K562 (cell line): ENCODE results near the gene DGKK. TPM values are rescaled to one million over a fixed set of nuclear protein-coding genes. Genes with fewer than 3 reads are reported as not detected.

Source experiments
- BACH1 ChIP-seq: fragments of 200-800 bp; sonication (Bioruptor generic); IDR thresholded peaks from 2 replicates; pipeline ENCODE4 v1.6.1; 2016; ENCODE audit warnings: missing genetic modification characterization, missing compliant biosample characterization
- BRCA1 ChIP-seq, 2 experiments: fragments of 450-650 bp in 1 of 2; sonication (generic) in 1 of 2; formaldehyde crosslinking in 1 of 2; IDR thresholded peaks; 2 replicates each; pipeline versions ENCODE4 v1.5.0 to v1.6.1; 2017 to 2020; ENCODE audit warnings: mild to moderate bottlenecking in 1 of 2, missing genetic modification reagents in 1 of 2
- CHD4 ChIP-seq: fragments of 200-600 bp; sonication (generic); IDR thresholded peaks from 3 replicates; pipeline ENCODE4 v1.6.1; 2012; ENCODE audit warnings: low read depth, mild to moderate bottlenecking, mixed read lengths, low read length, inconsistent platforms; ENCODE audit not compliant: insufficient read depth, insufficient replicate concordance, poor library complexity, severe bottlenecking
- FOXA1 ChIP-seq: fragments of 450-650 bp; IDR thresholded peaks from 2 replicates; pipeline ENCODE4 v1.6.1; 2016; ENCODE audit warnings: mild to moderate bottlenecking, borderline replicate concordance
- NRF1 ChIP-seq, 2 experiments: fragments of 450-650 bp; IDR thresholded peaks in 1 of 2; conservative IDR thresholded peaks in 1 of 2; 2 replicates each; pipeline ENCODE4 v1.6.1; 2014; ENCODE audit warnings: mild to moderate bottlenecking in 2 of 2
- RBBP5 ChIP-seq: fragments of 200-600 bp; sonication (generic); IDR thresholded peaks from 2 replicates; pipeline ENCODE4 v1.6.1; 2012; ENCODE audit warnings: borderline replicate concordance, mild to moderate bottlenecking, low read length, control low read depth, inconsistent platforms; ENCODE audit not compliant: insufficient read depth, poor library complexity, severe bottlenecking
- WHSC1 ChIP-seq: IDR thresholded peaks from one replicate; pipeline ENCODE4 v1.6.1; 2012; ENCODE audit warnings: low read length, control low read depth, inconsistent platforms
- polyA plus RNA-seq, 8 experiments: library from polyadenylated mRNA; depleted of rRNA in 4 of 8; stranded (reverse) in 5 of 8; unstranded in 3 of 8; fragments of >200 nt; fragmentation: Nextera tagmentation in 2 of 8; fragmentation: Illumina TruSeq in 1 of 8; extraction: Ambion mirVana in 2 of 8; extraction: Trizol in 1 of 8; gene quantifications; 2 replicates each; pipeline versions ENCODE4 v1.2.1 to v1.2.3, GENCODE V29; 2011 to 2014; ENCODE audit warnings: inconsistent platforms in 1 of 8, missing spikeins in 1 of 8
- total RNA-seq, 7 experiments: library from RNA; depleted of rRNA in 6 of 7; stranded (reverse); fragments of >200 nt in 6 of 7; fragmentation: Illumina TruSeq in 2 of 7; extraction: Trizol in 2 of 7; gene quantifications; 2 replicates each; pipeline versions ENCODE4 v1.2.1 to v1.2.3, GENCODE V29; 2011 to 2021; ENCODE audit warnings: low replicate concordance in 1 of 7
- TF ChIP-seq, protein P1 (sequence below): fragments of 450-650 bp; IDR thresholded peaks from 2 replicates; pipeline ENCODE4 v1.6.1; 2016; ENCODE audit warnings: mild to moderate bottlenecking, moderate library complexity

DGKK gene
- total and polyA plus RNA-seq, 9 of the 15 experiments (the other 6 are each of a cell fraction or from before 2014, with no cell fraction given): not detected

DNA sequence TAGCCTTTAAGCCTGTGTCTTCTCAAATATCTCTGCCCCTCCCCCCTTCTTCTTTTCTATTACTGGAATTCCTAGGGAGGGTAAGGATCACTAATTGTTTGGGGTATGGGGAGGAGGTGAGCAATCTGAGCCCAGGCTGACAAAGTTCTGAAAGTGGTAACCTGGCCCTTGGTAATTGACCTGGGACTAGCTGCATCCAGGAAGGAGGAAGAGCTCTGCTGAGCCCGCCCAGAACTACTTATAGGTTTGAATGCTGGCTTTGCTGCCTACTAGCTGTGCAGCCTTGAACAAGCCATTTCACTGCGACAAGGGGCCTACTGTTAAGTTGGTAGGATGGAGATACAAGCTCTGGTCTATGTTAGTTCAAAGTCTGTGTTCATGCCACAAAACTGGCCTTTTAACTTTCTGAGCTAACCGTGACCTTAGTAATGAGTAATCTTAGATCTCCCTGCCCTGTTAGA lies 37.8 kb downstream of the DGKK start (continued):
- TF ChIP-seq NRF1 (conservative IDR thresholded peaks at IDR 0.05 in 1 of 2, IDR thresholded peaks at IDR 0.05 in 1 of 2) (no peak), FOXA1 (no peak), CHD4 (no peak), BRCA1 (IDR thresholded peaks at IDR 0.05) (no peak), BRCA1 (CRISPR knock-in tag; IDR thresholded peaks at IDR 0.05) (no peak), RBBP5 (no peak), BACH1 (tag) (no peak), WHSC1 (no peak)
- TF ChIP-seq, protein P1, sequence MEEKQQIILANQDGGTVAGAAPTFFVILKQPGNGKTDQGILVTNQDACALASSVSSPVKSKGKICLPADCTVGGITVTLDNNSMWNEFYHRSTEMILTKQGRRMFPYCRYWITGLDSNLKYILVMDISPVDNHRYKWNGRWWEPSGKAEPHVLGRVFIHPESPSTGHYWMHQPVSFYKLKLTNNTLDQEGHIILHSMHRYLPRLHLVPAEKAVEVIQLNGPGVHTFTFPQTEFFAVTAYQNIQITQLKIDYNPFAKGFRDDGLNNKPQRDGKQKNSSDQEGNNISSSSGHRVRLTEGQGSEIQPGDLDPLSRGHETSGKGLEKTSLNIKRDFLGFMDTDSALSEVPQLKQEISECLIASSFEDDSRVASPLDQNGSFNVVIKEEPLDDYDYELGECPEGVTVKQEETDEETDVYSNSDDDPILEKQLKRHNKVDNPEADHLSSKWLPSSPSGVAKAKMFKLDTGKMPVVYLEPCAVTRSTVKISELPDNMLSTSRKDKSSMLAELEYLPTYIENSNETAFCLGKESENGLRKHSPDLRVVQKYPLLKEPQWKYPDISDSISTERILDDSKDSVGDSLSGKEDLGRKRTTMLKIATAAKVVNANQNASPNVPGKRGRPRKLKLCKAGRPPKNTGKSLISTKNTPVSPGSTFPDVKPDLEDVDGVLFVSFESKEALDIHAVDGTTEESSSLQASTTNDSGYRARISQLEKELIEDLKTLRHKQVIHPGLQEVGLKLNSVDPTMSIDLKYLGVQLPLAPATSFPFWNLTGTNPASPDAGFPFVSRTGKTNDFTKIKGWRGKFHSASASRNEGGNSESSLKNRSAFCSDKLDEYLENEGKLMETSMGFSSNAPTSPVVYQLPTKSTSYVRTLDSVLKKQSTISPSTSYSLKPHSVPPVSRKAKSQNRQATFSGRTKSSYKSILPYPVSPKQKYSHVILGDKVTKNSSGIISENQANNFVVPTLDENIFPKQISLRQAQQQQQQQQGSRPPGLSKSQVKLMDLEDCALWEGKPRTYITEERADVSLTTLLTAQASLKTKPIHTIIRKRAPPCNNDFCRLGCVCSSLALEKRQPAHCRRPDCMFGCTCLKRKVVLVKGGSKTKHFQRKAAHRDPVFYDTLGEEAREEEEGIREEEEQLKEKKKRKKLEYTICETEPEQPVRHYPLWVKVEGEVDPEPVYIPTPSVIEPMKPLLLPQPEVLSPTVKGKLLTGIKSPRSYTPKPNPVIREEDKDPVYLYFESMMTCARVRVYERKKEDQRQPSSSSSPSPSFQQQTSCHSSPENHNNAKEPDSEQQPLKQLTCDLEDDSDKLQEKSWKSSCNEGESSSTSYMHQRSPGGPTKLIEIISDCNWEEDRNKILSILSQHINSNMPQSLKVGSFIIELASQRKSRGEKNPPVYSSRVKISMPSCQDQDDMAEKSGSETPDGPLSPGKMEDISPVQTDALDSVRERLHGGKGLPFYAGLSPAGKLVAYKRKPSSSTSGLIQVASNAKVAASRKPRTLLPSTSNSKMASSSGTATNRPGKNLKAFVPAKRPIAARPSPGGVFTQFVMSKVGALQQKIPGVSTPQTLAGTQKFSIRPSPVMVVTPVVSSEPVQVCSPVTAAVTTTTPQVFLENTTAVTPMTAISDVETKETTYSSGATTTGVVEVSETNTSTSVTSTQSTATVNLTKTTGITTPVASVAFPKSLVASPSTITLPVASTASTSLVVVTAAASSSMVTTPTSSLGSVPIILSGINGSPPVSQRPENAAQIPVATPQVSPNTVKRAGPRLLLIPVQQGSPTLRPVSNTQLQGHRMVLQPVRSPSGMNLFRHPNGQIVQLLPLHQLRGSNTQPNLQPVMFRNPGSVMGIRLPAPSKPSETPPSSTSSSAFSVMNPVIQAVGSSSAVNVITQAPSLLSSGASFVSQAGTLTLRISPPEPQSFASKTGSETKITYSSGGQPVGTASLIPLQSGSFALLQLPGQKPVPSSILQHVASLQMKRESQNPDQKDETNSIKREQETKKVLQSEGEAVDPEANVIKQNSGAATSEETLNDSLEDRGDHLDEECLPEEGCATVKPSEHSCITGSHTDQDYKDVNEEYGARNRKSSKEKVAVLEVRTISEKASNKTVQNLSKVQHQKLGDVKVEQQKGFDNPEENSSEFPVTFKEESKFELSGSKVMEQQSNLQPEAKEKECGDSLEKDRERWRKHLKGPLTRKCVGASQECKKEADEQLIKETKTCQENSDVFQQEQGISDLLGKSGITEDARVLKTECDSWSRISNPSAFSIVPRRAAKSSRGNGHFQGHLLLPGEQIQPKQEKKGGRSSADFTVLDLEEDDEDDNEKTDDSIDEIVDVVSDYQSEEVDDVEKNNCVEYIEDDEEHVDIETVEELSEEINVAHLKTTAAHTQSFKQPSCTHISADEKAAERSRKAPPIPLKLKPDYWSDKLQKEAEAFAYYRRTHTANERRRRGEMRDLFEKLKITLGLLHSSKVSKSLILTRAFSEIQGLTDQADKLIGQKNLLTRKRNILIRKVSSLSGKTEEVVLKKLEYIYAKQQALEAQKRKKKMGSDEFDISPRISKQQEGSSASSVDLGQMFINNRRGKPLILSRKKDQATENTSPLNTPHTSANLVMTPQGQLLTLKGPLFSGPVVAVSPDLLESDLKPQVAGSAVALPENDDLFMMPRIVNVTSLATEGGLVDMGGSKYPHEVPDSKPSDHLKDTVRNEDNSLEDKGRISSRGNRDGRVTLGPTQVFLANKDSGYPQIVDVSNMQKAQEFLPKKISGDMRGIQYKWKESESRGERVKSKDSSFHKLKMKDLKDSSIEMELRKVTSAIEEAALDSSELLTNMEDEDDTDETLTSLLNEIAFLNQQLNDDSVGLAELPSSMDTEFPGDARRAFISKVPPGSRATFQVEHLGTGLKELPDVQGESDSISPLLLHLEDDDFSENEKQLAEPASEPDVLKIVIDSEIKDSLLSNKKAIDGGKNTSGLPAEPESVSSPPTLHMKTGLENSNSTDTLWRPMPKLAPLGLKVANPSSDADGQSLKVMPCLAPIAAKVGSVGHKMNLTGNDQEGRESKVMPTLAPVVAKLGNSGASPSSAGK: no peak
